Large intestine (tissue), 3 donors: ENCODE data around the gene CNTNAP2. TPM values are rescaled to one million over a fixed set of nuclear protein-coding genes. Genes with fewer than 3 reads are reported as not detected.

ENCODE experiments used
- DNase-seq, 2 donors: peaks; one replicate each; pipeline versions ENCODE4 v3.0.0 to v3.0.0-alpha.2; 2013
- H3K27ac ChIP-seq: one replicate; pipeline ENCODE4 v1.5.1; 2013; ENCODE audit warnings: low read length
- H3K27me3 ChIP-seq: 2 replicates; pipeline ENCODE4 v1.6.1; 2013; ENCODE audit warnings: low read length; ENCODE audit not compliant: control insufficient read depth, insufficient read depth
- H3K36me3 ChIP-seq: 2 replicates; pipeline ENCODE4 v1.6.1; 2013; ENCODE audit warnings: low read length; ENCODE audit not compliant: control insufficient read depth, insufficient read depth
- H3K4me1 ChIP-seq: one replicate; pipeline ENCODE4 v1.6.1; 2013; ENCODE audit warnings: low read length; ENCODE audit not compliant: control insufficient read depth, insufficient read depth
- H3K4me3 ChIP-seq: one replicate; pipeline ENCODE4 v1.5.1; 2013; ENCODE audit warnings: low read length
- H3K9me3 ChIP-seq: one replicate; pipeline ENCODE4 v1.6.1; 2013; ENCODE audit warnings: mild to moderate bottlenecking, low read depth, low read length, moderate library complexity; ENCODE audit not compliant: control insufficient read depth
- WGBS: methylation state at CpG from one replicate; pipeline ENCODE4 v1.1.5; 2013; ENCODE audit warnings: low lambda C conversion rate; ENCODE audit not compliant: insufficient coverage; 5-methylcytosine and 5-hydroxymethylcytosine counted together
- polyA plus RNA-seq: library from polyadenylated mRNA; unstranded; fragments of 120-200 nt; gene quantifications from one replicate; pipeline ENCODE4 v1.2.1, GENCODE V29; 2013

CNTNAP2 gene
- polyA plus RNA-seq, 1 donor, result 12.9 TPM

DNA sequence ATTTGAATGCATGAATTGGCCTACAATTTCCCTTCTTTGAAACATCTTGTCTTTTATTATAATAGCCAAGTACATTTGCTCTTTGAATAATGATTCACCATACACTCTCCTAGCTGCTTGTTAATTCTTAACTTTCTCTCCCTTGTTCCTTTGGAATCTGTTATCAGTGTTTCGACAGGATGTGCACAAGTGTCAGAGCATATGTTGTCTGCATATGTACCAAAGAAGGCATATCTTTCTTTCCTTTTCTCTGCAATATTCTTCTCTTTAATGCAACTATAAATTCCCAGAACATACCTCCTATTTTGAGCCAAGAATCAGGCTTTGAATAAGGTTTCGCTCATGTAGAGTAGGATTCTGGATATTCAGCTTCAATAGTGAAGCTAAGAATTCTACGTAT is 1625.7 kb downstream of the CNTNAP2 start:
- WGBS, result 67% methylated on average over 2 of the region's 3 CpGs
- H3K27me3 ChIP-seq, result no peaks in the 10 kb centered on the region
- no peaks in the 10 kb centered on the region for H3K9me3 ChIP-seq
- no peak overlapping the region for H3K4me3 ChIP-seq
- H3K4me1 ChIP-seq, result no peaks in the 10 kb centered on the region
- no peaks in the 10 kb centered on the region for H3K36me3 ChIP-seq
- no peak for DNase-seq
- no peak overlapping the region for H3K27ac ChIP-seq

DNA sequence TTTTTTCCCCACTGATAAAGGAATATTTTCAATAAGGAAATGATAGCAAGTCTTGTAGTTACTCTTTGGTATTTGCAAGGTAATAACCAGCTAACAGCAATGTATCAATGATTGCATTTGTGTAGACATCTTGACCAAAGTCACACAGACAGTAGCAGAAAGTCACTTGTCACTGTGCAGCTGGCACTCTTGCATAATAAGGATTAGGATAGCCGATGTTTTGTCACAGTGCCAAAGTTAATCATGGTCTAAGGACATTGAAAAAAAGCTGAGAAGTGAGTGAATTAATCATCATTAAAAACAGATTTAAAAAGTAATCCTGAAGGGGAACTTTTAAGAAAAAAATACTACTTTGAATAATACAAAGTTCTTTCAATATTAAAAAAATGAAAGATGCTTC is 1639.7 kb downstream of the CNTNAP2 start:
- Histone ChIP-seq H3K4me3 (no peak overlapping the region), H3K9me3 (no peaks in the 10 kb centered on the region), H3K27ac (no peak overlapping the region), H3K27me3 (no peaks in the 10 kb centered on the region), H3K36me3 (no peaks in the 10 kb centered on the region), H3K4me1 (no peaks in the 10 kb centered on the region)
- no peak for DNase-seq
- WGBS, result 50% methylated on average over 1 of the region's 1 CpG

DNA sequence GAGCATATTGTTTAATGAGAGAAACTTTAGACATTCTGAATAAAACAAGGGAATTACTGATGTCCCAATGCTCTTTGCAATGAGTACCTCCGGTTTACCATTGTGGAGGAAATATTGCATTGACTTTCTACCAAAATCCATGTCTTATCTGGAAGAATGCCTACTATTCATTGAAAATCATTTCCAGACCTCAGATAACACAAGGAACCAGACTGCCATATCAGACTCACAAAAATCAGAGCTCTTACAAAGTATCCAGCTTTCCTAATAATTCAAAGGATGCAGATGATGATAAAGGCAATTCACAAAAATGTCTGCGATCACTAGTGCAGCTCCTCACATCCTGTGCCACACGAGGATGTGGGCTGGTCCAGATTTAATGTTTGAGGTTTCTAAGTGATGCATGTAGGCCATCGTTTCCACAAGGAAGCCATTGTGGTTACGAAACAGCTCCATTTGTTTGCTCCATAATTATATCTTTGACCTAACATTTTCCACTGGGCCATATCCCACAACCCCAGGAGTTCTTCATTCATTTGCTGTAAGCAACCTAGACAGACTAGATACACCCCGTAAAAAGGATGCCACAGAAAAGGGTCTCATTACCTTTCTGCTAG is 1642.8 kb downstream of the CNTNAP2 start:
- WGBS, result no CpG with 5 or more reads among the region's 6 CpGs
- Histone ChIP-seq H3K4me3 (no peak overlapping the region), H3K9me3 (no peaks in the 10 kb centered on the region), H3K4me1 (no peaks in the 10 kb centered on the region), H3K36me3 (no peaks in the 10 kb centered on the region), H3K27me3 (no peaks in the 10 kb centered on the region), H3K27ac (no peak overlapping the region)
- no peak for DNase-seq

DNA sequence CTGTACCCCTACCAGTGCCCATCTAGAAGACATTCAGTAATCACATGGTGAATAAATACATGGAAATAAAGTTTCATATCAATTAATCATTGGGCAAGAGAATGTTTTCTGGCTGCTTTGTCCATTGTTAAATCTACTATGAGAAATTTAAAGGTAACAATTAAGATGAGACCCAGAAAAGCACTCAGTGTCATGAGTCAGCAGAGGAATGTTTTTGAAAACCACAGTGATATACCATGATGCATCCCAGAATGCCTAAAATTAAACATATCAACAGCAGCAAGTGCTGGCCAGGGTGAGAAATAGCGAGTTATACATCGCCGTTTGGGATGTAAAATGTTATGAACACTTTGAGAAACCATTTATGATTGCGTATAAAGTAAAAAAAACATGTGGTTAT is 1648.7 kb downstream of the CNTNAP2 start:
- no CpG with 5 or more reads among the region's 4 CpGs for WGBS
- DNase-seq, result no peak
- no peaks in the 10 kb centered on the region for H3K27me3 ChIP-seq
- no peaks in the 10 kb centered on the region for H3K4me1 ChIP-seq
- no peaks in the 10 kb centered on the region for H3K9me3 ChIP-seq
- no peak overlapping the region for H3K27ac ChIP-seq
- H3K36me3 ChIP-seq, result no peaks in the 10 kb centered on the region
- no peak overlapping the region for H3K4me3 ChIP-seq

DNA sequence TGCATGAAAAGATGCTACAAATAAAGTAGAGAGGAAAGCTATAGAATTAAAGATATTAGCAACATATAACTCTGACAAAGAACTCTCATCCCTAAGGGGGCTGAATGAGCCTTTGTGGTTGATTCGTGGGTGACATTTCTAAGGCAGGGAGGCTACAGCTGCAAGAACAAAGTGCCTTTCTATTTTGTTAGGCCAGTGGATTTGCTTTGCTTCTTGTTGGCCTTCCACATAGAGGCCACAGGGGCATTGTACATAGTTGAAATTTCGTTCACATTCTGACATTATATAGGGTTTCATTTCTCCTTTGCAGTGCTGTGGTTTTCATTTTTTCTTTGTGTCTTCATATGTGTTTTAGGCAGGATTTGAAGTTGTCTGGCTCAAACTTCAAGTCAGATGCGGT is 1654.7 kb downstream of the CNTNAP2 start:
- no CpG with 5 or more reads among the region's 3 CpGs for WGBS

DNA sequence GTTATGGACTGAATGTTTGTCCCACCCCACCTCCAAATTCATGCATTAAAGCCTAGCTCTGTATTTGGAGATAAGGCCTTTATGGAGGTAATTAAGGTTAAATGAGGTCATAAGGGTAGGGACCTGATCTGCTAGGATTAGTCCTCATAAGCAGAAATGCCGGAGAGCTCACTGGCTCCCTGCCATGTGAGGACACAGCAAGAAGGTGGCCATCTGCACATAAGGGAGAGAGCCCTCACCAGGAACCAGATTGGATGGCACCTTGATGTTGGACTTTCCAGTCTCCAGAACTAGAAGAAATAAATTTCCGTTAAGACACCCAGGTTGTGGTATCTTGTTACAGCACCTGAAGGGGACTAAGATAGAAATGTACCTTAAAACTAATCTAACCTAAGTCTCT is 1657.9 kb downstream of the CNTNAP2 start:
- no peaks in the 10 kb centered on the region for H3K27me3 ChIP-seq
- H3K27ac ChIP-seq, result no peak overlapping the region
- DNase-seq, result no peak
- H3K4me3 ChIP-seq, result no peak overlapping the region
- no peaks in the 10 kb centered on the region for H3K4me1 ChIP-seq
- no peaks in the 10 kb centered on the region for H3K9me3 ChIP-seq
- no peaks in the 10 kb centered on the region for H3K36me3 ChIP-seq
- 40% methylated on average over 1 of the region's 2 CpGs for WGBS

More for the DNA sequence above, 1654.7 kb downstream of the CNTNAP2 start:
- H3K9me3 ChIP-seq, result no peaks in the 10 kb centered on the region
- H3K4me3 ChIP-seq, result no peak overlapping the region
- no peaks in the 10 kb centered on the region for H3K27me3 ChIP-seq
- no peak for DNase-seq
- H3K27ac ChIP-seq, result no peak overlapping the region
- no peaks in the 10 kb centered on the region for H3K4me1 ChIP-seq
- no peaks in the 10 kb centered on the region for H3K36me3 ChIP-seq

DNA sequence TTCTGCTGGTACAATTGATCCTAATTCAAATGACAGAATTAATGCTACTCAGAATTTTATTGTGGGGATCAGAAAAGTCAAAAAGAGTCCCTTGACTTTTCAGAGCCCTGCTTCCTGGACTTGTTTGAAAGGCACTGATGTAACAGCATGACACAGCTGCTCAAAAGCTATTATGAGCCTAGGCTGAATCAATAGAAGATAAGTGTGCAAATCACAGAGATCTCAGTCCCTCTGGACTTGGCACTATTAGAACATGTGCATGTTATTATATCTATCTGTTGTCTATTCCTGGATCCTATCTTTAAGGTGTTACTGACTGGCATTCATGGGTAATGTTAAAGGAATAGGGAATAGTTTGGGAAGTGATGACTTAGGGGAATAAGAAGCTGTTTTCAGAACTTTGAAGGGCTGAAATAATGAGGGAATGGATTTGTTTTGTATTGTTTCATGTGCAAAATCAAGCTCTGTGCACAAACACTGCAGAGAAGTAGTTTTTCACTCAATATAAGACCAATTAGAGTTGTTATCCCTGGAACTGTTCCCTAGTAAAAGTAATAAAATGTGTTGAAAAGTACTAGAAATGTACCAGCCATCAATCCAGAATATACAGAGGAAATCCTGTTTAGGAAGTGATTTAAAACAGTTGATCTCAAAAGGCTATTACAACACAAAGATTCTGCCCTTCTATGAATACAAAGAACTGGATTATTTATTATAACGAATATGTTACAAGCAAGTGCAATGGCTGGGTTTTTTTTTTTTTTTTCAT is 1659.1 kb downstream of the CNTNAP2 start:
- H3K9me3 ChIP-seq, result no peaks in the 10 kb centered on the region
- no peaks in the 10 kb centered on the region for H3K36me3 ChIP-seq
- H3K4me3 ChIP-seq, result no peak overlapping the region
- no peak overlapping the region for H3K27ac ChIP-seq
- no peaks in the 10 kb centered on the region for H3K27me3 ChIP-seq
- no peaks in the 10 kb centered on the region for H3K4me1 ChIP-seq
- no peak for DNase-seq
- no CpG with 5 or more reads among the region's 1 CpG for WGBS

DNA sequence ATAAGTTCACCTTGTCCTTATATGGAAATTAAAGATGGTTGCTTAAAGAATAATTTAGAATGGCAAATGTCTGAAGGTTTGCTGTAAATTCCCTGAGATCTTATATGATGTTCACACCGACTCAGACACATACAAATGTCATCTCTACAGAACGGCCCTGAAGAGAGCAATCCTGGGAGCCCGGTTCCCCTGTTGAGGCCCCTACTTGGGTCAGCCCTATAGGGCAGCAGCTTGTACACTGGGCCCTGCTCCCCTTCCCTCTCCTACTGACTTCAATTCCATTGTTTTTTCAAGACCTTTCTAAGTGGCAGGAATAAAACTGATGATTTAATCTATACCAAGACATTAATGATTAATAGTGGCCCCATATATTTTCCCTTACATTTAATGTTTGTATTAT is 1660.7 kb downstream of the CNTNAP2 start:
- Histone ChIP-seq H3K4me3 (no peak overlapping the region), H3K9me3 (no peaks in the 10 kb centered on the region), H3K27ac (no peak overlapping the region), H3K27me3 (no peaks in the 10 kb centered on the region), H3K36me3 (no peaks in the 10 kb centered on the region), H3K4me1 (no peaks in the 10 kb centered on the region)
- WGBS, result 100% methylated on average over 1 of the region's 3 CpGs
- DNase-seq, result no peak

DNA sequence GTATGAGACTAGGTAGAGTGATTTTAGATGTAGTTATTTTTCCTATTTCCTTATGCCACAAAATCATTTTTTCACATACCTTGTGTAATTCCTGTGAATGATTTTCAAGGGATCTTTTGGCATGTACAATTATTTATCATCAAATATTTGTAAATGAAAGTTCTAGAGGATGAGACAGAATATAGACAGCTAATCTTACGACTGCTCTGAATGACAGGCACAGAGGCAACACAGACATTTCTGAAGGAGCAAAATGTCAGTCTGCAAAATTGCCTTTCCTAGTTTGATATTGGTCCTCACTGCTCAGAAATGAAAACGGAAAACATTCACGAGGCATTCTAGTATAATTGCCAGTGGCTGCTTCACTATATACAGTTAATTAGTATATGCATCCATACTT is 1663.3 kb downstream of the CNTNAP2 start:
- Histone ChIP-seq H3K4me1 (no peaks in the 10 kb centered on the region), H3K27me3 (no peaks in the 10 kb centered on the region), H3K9me3 (no peaks in the 10 kb centered on the region), H3K36me3 (no peaks in the 10 kb centered on the region), H3K4me3 (no peak overlapping the region), H3K27ac (no peak overlapping the region)
- 100% methylated on average over 2 of the region's 3 CpGs for WGBS
- DNase-seq, result no peak

DNA sequence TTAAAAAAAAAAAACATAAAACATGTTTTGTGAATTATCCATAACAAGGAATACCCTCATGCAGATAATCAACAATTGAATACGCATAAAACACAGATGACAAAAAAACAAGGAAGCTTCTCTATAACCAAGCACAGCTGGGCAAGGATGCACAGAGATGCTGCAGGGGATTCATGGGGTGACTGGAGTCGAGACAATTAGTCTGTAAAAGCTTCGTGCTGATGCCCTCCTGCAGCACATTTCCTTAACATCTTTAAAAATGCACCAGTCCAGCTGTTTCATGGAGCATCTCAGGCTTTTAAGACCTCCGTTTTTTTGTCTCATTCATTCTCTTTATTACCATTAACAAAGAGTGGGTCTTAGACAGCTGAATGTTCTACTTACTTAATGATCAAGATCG is 1680.0 kb downstream of the CNTNAP2 start:
- Histone ChIP-seq H3K27ac (no peak overlapping the region), H3K4me1 (no peaks in the 10 kb centered on the region), H3K4me3 (no peak overlapping the region), H3K36me3 (no peaks in the 10 kb centered on the region), H3K9me3 (no peaks in the 10 kb centered on the region), H3K27me3 (no peaks in the 10 kb centered on the region)
- no peak for DNase-seq
- 86% methylated on average over 1 of the region's 5 CpGs for WGBS

DNA sequence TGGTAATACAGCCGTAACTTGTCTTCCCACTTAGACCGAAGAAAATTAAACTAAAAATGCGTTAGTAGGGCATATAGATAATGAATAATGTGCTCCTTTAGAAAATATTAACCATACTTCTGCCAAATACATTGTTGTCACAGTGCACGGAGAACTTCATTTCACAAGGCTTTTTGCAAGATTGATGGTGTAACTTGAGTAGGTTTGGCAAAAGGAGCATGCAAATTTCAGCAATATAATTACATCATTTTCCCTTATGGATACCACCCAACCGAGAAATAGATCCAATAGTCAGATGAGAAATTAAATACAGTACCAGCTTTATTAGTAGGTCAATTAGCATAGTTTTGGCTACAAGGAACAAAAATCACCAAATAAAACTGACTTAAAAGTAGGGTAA is 1681.4 kb downstream of the CNTNAP2 start:
- Histone ChIP-seq H3K9me3 (peaks cover 3% of the 10 kb centered on the region), H3K36me3 (no peaks in the 10 kb centered on the region), H3K4me3 (no peak overlapping the region), H3K4me1 (no peaks in the 10 kb centered on the region), H3K27me3 (no peaks in the 10 kb centered on the region), H3K27ac (no peak overlapping the region)
- DNase-seq, result no peak
- 94% methylated on average over 3 of the region's 5 CpGs for WGBS
